ENCODE results near the gene KRT25. TPM values are rescaled to one million over a fixed set of nuclear protein-coding genes. Genes with fewer than 3 reads are reported as not detected.

KRT25 gene, protein sequence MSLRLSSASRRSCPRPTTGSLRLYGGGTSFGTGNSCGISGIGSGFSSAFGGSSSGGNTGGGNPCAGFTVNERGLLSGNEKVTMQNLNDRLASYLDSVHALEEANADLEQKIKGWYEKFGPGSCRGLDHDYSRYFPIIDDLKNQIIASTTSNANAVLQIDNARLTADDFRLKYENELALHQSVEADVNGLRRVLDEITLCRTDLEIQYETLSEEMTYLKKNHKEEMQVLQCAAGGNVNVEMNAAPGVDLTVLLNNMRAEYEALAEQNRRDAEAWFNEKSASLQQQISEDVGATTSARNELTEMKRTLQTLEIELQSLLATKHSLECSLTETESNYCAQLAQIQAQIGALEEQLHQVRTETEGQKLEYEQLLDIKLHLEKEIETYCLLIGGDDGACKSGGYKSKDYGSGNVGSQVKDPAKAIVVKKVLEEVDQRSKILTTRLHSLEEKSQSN
- total RNA-seq (2014; rRNA removed; shearing (Covaris generic)), result not detected in 2 replicates

GRCh38 chr17:40755231-40755630 is at the start of gene KRT25:
Gene KRT25, minus strand, starts transcription at chr17:40755331. Its CDS starts 60 bp downstream, at chr17:40755271.
- in situ Hi-C loops (cut with HindIII; ENCODE audit: low sequenced_read_pairs), result no loop called here

GRCh38 chr17:40803617-40804082 is 48.5 kb upstream of the KRT25 start:
- in situ Hi-C loops (cut with HindIII; ENCODE audit: low sequenced_read_pairs), result no loop called here
- peak; percentile 76 for DNase-seq (ENCODE audit: low spot score)

More at GRCh38 chr17:40755231-40755630, at the start of gene KRT25:
- DNase-seq (ENCODE audit: low spot score), result no peak

DNA sequence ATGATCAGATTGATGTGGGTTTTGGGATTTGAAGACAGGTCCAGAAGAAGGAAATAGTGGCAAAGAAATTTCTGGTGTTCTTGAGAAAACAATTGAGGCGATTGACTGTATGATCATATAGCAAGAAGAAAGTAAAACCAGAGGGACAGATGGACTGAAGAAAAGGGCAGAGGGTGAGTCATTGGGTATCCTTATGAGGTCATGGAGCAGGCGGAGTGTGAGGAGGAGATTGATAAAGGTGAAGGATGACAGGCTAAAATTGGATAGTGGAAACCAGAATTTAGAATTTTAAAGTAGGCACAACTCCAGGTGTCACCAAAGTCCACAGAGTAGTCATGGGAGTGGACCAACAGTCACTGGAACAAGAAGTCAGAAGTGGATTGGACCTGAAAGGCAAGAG is 46.0 kb upstream of the KRT25 start:
- no peak for DNase-seq (ENCODE audit: low spot score)
- in situ Hi-C loops (cut with HindIII; ENCODE audit: low sequenced_read_pairs), result no loop called here

DNA sequence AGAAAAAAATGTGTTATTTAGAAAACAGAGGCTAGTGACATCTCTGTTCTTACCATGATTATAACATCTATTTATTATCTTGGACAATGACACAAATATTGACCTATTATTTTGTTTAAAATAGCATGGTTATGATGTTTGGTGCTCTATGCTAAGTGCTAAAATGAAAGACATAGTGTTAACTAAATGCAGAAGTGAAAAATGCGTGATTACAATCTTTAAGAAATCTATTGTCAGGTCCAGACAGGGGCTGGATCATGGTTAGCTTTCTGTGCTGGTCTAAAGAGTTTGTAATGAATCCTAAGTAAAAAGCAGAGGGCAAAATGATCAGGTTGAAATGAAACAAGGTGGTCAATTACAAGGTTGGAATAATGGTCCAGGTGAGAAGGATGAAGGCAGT is 45.2 kb upstream of the KRT25 start:
- no peak for DNase-seq (ENCODE audit: low spot score)
- in situ Hi-C loops (cut with HindIII; ENCODE audit: low sequenced_read_pairs), result no loop called here

GRCh38 chr17:40799859-40800258 is 44.7 kb upstream of the KRT25 start, which contains the start of gene KRT28:
Gene KRT28, minus strand, starts transcription at chr17:40799959. Its CDS starts 66 bp downstream, at chr17:40799893.
- in situ Hi-C loops (cut with HindIII; ENCODE audit: low sequenced_read_pairs), result no loop called here
- no peak for DNase-seq (ENCODE audit: low spot score)

DNA sequence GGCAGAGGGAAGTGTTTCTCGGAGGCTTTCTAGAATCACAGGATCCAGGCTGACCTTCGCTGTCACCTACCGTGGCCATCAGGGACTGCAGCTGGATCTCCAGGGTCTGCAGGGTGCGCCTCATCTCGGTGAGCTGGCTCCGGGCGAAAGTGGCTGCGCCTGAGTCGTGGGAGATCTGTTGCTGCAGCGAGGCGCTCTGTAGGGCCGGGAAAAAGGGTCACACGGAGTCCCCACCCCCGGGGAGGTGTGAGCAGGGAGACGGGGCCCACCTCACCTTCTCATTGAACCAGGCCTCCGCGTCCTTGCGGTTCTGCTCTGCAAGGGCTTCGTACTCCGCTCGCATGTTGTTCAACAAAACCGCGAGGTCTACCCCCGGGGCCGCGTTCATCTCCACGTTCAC is 41.7 kb upstream of the KRT25 start:
- in situ Hi-C loops (cut with HindIII; ENCODE audit: low sequenced_read_pairs), result no loop called here
- DNase-seq (ENCODE audit: low spot score), result no peak

- DNase-seq (ENCODE audit: low spot score), result no peak
- in situ Hi-C loops (cut with HindIII; ENCODE audit: low sequenced_read_pairs), result no loop called here
Measured at GRCh38 chr17:40795019-40795667, 40.0 kb upstream of the KRT25 start.

GRCh38 chr17:40794466-40794865 is 39.3 kb upstream of the KRT25 start:
- no peak for DNase-seq (ENCODE audit: low spot score)

GRCh38 chr17:40793832-40794231 is 38.7 kb upstream of the KRT25 start:
- DNase-seq (ENCODE audit: low spot score), result no peak
- in situ Hi-C loops (cut with HindIII; ENCODE audit: low sequenced_read_pairs), result no loop called here

More at GRCh38 chr17:40794466-40794865, 39.3 kb upstream of the KRT25 start:
- in situ Hi-C loops (cut with HindIII; ENCODE audit: low sequenced_read_pairs), result no loop called here

DNA sequence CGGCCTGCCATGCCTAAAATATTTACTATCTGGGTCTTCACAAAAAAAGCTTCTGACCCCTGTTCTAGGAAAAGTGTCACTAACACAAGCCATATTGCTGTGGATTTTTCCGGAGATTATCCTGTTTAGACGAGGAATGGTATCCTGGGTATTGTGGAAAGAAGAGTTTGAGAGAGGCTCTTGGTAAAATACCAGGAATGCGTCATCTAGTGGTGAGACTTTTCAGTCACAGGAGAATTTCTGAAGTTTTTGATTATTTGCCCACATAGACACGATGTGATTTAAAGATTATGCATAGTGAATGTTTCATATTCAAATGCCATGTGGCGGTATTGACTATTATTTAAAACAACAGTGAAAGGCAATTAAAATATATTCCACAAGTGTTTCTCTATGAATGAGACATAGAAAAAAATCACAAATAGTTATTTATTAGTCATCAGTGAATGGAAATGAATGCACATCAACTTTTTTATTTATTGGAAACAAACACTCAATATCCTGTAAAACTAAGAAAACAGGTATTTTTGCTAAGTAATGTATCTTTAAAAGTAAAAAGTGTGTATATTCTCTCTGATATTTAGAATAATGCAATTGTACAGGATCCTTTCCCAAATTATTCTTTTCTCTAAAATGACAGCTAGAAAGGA is 36.8 kb upstream of the KRT25 start:
- peak; percentile 49 for DNase-seq (ENCODE audit: low spot score)
- in situ Hi-C loops (cut with HindIII; ENCODE audit: low sequenced_read_pairs), result no loop called here

GRCh38 chr17:40791111-40791510 is 36.0 kb upstream of the KRT25 start:
- no peak for DNase-seq (ENCODE audit: low spot score)
- in situ Hi-C loops (cut with HindIII; ENCODE audit: low sequenced_read_pairs), result no loop called here

GRCh38 chr17:40782450-40782849 is 27.3 kb upstream of the KRT25 start, which contains the start of gene KRT27:
Gene KRT27, minus strand, starts transcription at chr17:40782550. Its CDS starts 57 bp downstream, at chr17:40782493.
- in situ Hi-C loops (cut with HindIII; ENCODE audit: low sequenced_read_pairs), result no loop called here
- no peak for DNase-seq (ENCODE audit: low spot score)

- in situ Hi-C loops (cut with HindIII; ENCODE audit: low sequenced_read_pairs), result no loop called here
- no peak for DNase-seq (ENCODE audit: low spot score)
Measured at GRCh38 chr17:40779181-40779909, 24.2 kb upstream of the KRT25 start.

- no peak for DNase-seq (ENCODE audit: low spot score)
- in situ Hi-C loops (cut with HindIII; ENCODE audit: low sequenced_read_pairs), result no loop called here
Measured at GRCh38 chr17:40778461-40778860, 23.3 kb upstream of the KRT25 start.

GRCh38 chr17:40777971-40778370 is 22.8 kb upstream of the KRT25 start:
- in situ Hi-C loops (cut with HindIII; ENCODE audit: low sequenced_read_pairs), result no loop called here
- no peak for DNase-seq (ENCODE audit: low spot score)

- DNase-seq (ENCODE audit: low spot score), result no peak
- in situ Hi-C loops (cut with HindIII; ENCODE audit: low sequenced_read_pairs), result no loop called here
Measured at GRCh38 chr17:40777459-40777858, 22.3 kb upstream of the KRT25 start.

DNA sequence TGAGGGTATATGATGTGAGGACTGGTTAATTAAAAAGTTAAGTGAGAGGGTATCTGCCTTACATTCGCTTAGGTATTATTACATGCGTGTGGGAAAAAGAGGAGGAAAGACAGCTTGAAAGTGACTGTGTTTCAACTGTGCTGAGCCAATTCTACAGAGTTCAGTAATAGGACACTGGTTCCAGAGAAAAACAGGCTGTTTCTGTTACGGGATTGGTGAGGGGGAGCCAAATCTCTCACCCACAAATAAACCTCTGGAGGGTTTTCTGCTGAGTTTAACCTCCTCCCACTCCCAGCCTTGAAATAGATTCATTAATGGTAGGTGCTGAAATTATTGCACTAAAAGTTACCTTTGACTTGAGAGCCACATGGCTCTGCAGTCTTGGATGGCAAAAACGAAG is 20.8 kb upstream of the KRT25 start:
- in situ Hi-C loops (cut with HindIII; ENCODE audit: low sequenced_read_pairs), result no loop called here
- no peak for DNase-seq (ENCODE audit: low spot score)

DNA sequence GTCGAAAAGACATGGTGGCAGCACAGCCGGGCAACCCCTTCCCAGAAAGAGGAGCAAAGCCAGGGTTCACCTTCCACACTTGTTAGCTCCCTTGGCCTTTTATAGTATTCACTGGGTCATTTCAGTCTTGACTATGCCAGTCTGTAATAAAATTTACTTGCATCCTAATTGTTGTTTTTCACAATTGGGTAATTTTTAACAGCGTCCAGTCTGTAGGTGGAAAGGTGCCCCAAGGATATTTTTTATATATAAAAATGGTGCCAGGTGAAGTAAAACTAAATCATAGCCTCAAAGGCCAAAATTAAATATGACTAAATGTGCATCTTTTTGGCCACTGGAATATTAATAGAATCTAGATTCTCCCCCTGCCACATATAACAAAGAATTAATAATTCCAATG is 17.0 kb upstream of the KRT25 start, which contains the start of gene KRT26:
Gene KRT26 (minus strand): TSS at position 101 of the 400 bp plus-strand sequence. CDS start 88 bp downstream, at position 13.
- in situ Hi-C loops (cut with HindIII; ENCODE audit: low sequenced_read_pairs), result no loop called here

GRCh38 chr17:40765657-40766056 is 10.5 kb upstream of the KRT25 start:
- no peak for DNase-seq (ENCODE audit: low spot score)
- in situ Hi-C loops (cut with HindIII; ENCODE audit: low sequenced_read_pairs), result no loop called here

More for the DNA sequence above, 17.0 kb upstream of the KRT25 start, which contains the start of gene KRT26:
- DNase-seq (ENCODE audit: low spot score), result no peak

Measured in G401 (cell line).